SK-N-SH treated with all-trans-retinoic acid at 6 μM for 48 hours (cell line): Measurements from ENCODE around the gene GGCX.

Experiments used
- ARNTL ChIP-seq: fragments of 450-650 bp; formaldehyde crosslinking; IDR thresholded peaks from 2 replicates; pipeline ENCODE4 v1.5.0; 2020; ENCODE audit warnings: low read depth, mild to moderate bottlenecking, moderate library complexity, borderline replicate concordance
- CSDC2 ChIP-seq: fragments of 250-450 bp; sonication (Bioruptor Pico); IDR thresholded peaks from 2 replicates; pipeline ENCODE4 v1.5.0; 2020; ENCODE audit warnings: mild to moderate bottlenecking, moderate library complexity
- RARB ChIP-seq: fragments of 250-450 bp; sonication (Bioruptor Pico); IDR thresholded peaks from 2 replicates; pipeline ENCODE4 v1.8.0; 2021; ENCODE audit warnings: mild to moderate bottlenecking, moderate library complexity
- SNAI2 ChIP-seq: fragments of 250-450 bp; sonication (Bioruptor Pico); IDR thresholded peaks from 2 replicates; pipeline ENCODE4 v1.5.0; 2020; ENCODE audit warnings: mild to moderate bottlenecking, moderate library complexity
- ZFP3 ChIP-seq: fragments of 250-450 bp; sonication (Bioruptor Pico); IDR thresholded peaks from 2 replicates; pipeline ENCODE4 v1.5.0; 2020; ENCODE audit warnings: mild to moderate bottlenecking, moderate library complexity
- TF ChIP-seq, protein P1 (sequence below): fragments of 250-450 bp; sonication (Bioruptor Pico); IDR thresholded peaks from 2 replicates; pipeline ENCODE4 v1.8.0; 2021; ENCODE audit warnings: low read depth, mild to moderate bottlenecking, moderate library complexity, borderline replicate concordance
- TF ChIP-seq, protein P2 (sequence below): fragments of 250-450 bp; sonication (Bioruptor Pico); IDR thresholded peaks from 2 replicates; pipeline ENCODE4 v1.5.0; 2020; ENCODE audit warnings: mild to moderate bottlenecking, moderate library complexity
- TF ChIP-seq, protein P3 (sequence below): fragments of 250-450 bp; sonication (Bioruptor Pico); IDR thresholded peaks from 2 replicates; pipeline ENCODE4 v1.5.1; 2020; ENCODE audit warnings: low read depth, mild to moderate bottlenecking, moderate library complexity

DNA sequence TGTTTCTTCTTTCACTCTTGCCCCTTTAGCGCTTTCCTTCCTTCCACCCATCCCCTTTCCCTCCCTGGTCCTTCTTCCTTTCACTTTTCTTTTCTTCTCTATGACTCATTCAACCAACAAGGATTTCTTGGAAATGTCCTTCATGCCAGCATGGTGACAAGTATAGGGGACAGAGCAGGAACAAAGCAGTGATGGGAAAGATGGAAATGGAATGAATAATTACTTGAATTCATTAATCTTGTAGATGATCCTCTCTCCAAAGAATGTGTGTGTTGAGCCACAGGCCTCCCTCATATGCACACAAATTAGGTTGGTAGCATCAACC lies 24.4 kb upstream of the GGCX start:
- TF ChIP-seq, protein P1, sequence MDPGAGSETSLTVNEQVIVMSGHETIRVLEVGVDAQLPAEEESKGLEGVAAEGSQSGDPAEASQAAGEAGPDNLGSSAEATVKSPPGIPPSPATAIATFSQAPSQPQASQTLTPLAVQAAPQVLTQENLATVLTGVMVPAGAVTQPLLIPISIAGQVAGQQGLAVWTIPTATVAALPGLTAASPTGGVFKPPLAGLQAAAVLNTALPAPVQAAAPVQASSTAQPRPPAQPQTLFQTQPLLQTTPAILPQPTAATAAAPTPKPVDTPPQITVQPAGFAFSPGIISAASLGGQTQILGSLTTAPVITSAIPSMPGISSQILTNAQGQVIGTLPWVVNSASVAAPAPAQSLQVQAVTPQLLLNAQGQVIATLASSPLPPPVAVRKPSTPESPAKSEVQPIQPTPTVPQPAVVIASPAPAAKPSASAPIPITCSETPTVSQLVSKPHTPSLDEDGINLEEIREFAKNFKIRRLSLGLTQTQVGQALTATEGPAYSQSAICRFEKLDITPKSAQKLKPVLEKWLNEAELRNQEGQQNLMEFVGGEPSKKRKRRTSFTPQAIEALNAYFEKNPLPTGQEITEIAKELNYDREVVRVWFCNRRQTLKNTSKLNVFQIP (CRISPR knock-in tag), result no peak
- no peak for TF ChIP-seq SNAI2 (CRISPR knock-in tag)
- TF ChIP-seq RARB (CRISPR knock-in tag), result no peak
- TF ChIP-seq, protein P2, sequence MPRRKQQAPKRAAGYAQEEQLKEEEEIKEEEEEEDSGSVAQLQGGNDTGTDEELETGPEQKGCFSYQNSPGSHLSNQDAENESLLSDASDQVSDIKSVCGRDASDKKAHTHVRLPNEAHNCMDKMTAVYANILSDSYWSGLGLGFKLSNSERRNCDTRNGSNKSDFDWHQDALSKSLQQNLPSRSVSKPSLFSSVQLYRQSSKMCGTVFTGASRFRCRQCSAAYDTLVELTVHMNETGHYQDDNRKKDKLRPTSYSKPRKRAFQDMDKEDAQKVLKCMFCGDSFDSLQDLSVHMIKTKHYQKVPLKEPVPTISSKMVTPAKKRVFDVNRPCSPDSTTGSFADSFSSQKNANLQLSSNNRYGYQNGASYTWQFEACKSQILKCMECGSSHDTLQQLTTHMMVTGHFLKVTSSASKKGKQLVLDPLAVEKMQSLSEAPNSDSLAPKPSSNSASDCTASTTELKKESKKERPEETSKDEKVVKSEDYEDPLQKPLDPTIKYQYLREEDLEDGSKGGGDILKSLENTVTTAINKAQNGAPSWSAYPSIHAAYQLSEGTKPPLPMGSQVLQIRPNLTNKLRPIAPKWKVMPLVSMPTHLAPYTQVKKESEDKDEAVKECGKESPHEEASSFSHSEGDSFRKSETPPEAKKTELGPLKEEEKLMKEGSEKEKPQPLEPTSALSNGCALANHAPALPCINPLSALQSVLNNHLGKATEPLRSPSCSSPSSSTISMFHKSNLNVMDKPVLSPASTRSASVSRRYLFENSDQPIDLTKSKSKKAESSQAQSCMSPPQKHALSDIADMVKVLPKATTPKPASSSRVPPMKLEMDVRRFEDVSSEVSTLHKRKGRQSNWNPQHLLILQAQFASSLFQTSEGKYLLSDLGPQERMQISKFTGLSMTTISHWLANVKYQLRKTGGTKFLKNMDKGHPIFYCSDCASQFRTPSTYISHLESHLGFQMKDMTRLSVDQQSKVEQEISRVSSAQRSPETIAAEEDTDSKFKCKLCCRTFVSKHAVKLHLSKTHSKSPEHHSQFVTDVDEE, result no peak
- TF ChIP-seq ZFP3 (CRISPR knock-in tag), result no peak
- TF ChIP-seq, protein P3, sequence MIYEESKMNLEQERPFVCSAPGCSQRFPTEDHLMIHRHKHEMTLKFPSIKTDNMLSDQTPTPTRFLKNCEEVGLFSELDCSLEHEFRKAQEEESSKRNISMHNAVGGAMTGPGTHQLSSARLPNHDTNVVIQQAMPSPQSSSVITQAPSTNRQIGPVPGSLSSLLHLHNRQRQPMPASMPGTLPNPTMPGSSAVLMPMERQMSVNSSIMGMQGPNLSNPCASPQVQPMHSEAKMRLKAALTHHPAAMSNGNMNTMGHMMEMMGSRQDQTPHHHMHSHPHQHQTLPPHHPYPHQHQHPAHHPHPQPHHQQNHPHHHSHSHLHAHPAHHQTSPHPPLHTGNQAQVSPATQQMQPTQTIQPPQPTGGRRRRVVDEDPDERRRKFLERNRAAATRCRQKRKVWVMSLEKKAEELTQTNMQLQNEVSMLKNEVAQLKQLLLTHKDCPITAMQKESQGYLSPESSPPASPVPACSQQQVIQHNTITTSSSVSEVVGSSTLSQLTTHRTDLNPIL (CRISPR knock-in tag), result no peak
- TF ChIP-seq ARNTL, result no peak
- TF ChIP-seq CSDC2, result no peak
